ENCODE results near the gene TBX1. TPM values are rescaled to one million over a fixed set of nuclear protein-coding genes. Genes with fewer than 3 reads are reported as not detected.

Gene TBX1
- total RNA-seq, 1 experiment from 2014 or later, result 0.74 TPM

GRCh38 chr22:19757140-19757984 lies 3.2 kb upstream of the TBX1 start:
- no peaks in the 10 kb centered on the region for H3K9me3 ChIP-seq (ENCODE audit: insufficient read depth, low read depth)
- H3K27ac ChIP-seq, result no peak overlapping the region
- H3K4me2 ChIP-seq, result peak overlapping the region; percentile 50
- H3K36me3 ChIP-seq (ENCODE audit: low read depth), result no peaks in the 10 kb centered on the region
- no peaks in the 10 kb centered on the region for H3K4me1 ChIP-seq (replicated peaks; ENCODE audit: insufficient read depth)
- TF ChIP-seq CTCF (conservative IDR thresholded peaks at IDR 0.05) (no peak), EZH2 (IDR thresholded peaks at IDR 0.05; ENCODE audit: low read depth) (no peak)
- no peak overlapping the region for H2AFZ ChIP-seq
- DNase-seq, result no peak
- BruUV-seq (replicated peaks), result no TSS peak
- intact Hi-C loops (cut with micrococcal nuclease; ENCODE audit: unreplicated experiment), result no loop called here
- POLR2A ChIA-PET (ENCODE audit: unreplicated experiment), result no interaction called here
- no peaks in the 10 kb centered on the region for H4K20me1 ChIP-seq (ENCODE audit: insufficient read depth)
- CTCF ChIA-PET, result no interaction called here
- peaks cover 14% of the 10 kb centered on the region for H3K27me3 ChIP-seq (ENCODE audit: insufficient read depth, low read depth)
- no peak overlapping the region for H3K4me3 ChIP-seq
- H3K9me2 ChIP-seq (ENCODE audit: insufficient read depth), result no peaks in the 10 kb centered on the region
- no peaks in the 10 kb centered on the region for H3K79me2 ChIP-seq (ENCODE audit: low read depth)
- H3F3A ChIP-seq (ENCODE audit: insufficient read depth, low read depth), result no peaks in the 10 kb centered on the region

- ChIA-PET CTCF (no interaction called here), POLR2A (ENCODE audit: unreplicated experiment) (no interaction called here)
- Histone ChIP-seq H3K27me3 (ENCODE audit: insufficient read depth, low read depth) (peaks cover 14% of the 10 kb centered on the region), H3K9me3 (ENCODE audit: insufficient read depth, low read depth) (no peaks in the 10 kb centered on the region), H3K4me1 (replicated peaks; ENCODE audit: insufficient read depth) (no peaks in the 10 kb centered on the region), H3K27ac (no peak overlapping the region), H3K4me2 (no peak overlapping the region), H3K79me2 (ENCODE audit: low read depth) (no peaks in the 10 kb centered on the region), H3K9me2 (ENCODE audit: insufficient read depth) (no peaks in the 10 kb centered on the region), H4K20me1 (ENCODE audit: insufficient read depth) (no peaks in the 10 kb centered on the region), H3K36me3 (ENCODE audit: low read depth) (no peaks in the 10 kb centered on the region), H3F3A (ENCODE audit: insufficient read depth, low read depth) (no peaks in the 10 kb centered on the region), H3K4me3 (no peak overlapping the region), H2AFZ (no peak overlapping the region)
- intact Hi-C loops (cut with micrococcal nuclease; ENCODE audit: unreplicated experiment), result no loop called here
- TF ChIP-seq EZH2 (IDR thresholded peaks at IDR 0.05; ENCODE audit: low read depth) (no peak), CTCF (conservative IDR thresholded peaks at IDR 0.05) (no peak)
- BruUV-seq (replicated peaks), result no TSS peak
- no peak for DNase-seq
Measured at GRCh38 chr22:19757985-19758895, 2.3 kb upstream of the TBX1 start.

GRCh38 chr22:19758896-19759426 lies 1.6 kb upstream of the TBX1 start:
- no peak overlapping the region for H3K27ac ChIP-seq

More at GRCh38 chr22:19758896-19759426, 1.6 kb upstream of the TBX1 start:
- no peak for TF ChIP-seq EZH2 (IDR thresholded peaks at IDR 0.05; ENCODE audit: low read depth)
- no peak for TF ChIP-seq CTCF (conservative IDR thresholded peaks at IDR 0.05)
- no peak overlapping the region for H2AFZ ChIP-seq
- no peaks in the 10 kb centered on the region for H3K9me3 ChIP-seq (ENCODE audit: insufficient read depth, low read depth)
- no peaks in the 10 kb centered on the region for H3K4me1 ChIP-seq (replicated peaks; ENCODE audit: insufficient read depth)
- H3K4me2 ChIP-seq, result no peak overlapping the region
- H3K4me3 ChIP-seq, result no peak overlapping the region
- no peaks in the 10 kb centered on the region for H3K79me2 ChIP-seq (ENCODE audit: low read depth)
- no peaks in the 10 kb centered on the region for H3F3A ChIP-seq (ENCODE audit: insufficient read depth, low read depth)
- BruUV-seq (replicated peaks), result no TSS peak
- DNase-seq, result no peak
- H3K9me2 ChIP-seq (ENCODE audit: insufficient read depth), result no peaks in the 10 kb centered on the region
- intact Hi-C loops (cut with micrococcal nuclease; ENCODE audit: unreplicated experiment), result no loop called here
- H3K27me3 ChIP-seq (ENCODE audit: insufficient read depth, low read depth), result peaks cover 14% of the 10 kb centered on the region
- H4K20me1 ChIP-seq (ENCODE audit: insufficient read depth), result no peaks in the 10 kb centered on the region
- ChIA-PET POLR2A (ENCODE audit: unreplicated experiment) (no interaction called here), CTCF (no interaction called here)
- H3K36me3 ChIP-seq (ENCODE audit: low read depth), result no peaks in the 10 kb centered on the region
